K562 (cell line): ENCODE measurements around the gene CKAP5. TPM values are rescaled to one million over a fixed set of nuclear protein-coding genes. Genes with fewer than 3 reads are reported as not detected.

Source experiments
- ATAC-seq: fragments of 200-7000 bp; cut with Tn5 transposase; 3 replicates; pipeline ENCODE4 v1.9.1; 2020; ENCODE audit warnings: moderate library complexity
- BruUV-seq: library from RNA; stranded (reverse); fragments of 400-500 nt; replicated peaks from 2 replicates; lab custom pipeline; 2021; lab: Mats Ljungman, UMichigan
- CTCF ChIA-PET: fragments of 300-600 bp; formaldehyde crosslinking; extraction: SDS; loops from one replicate; lab custom pipeline; 2021; ENCODE audit warnings: low intra/inter-chr PET ratio; lab: Yijun Ruan, JAX
- POLR2A ChIA-PET: fragments of 300-600, 350-650 bp; sonication (Branson Sonifier 250); formaldehyde crosslinking; extraction: SDS; loops from one replicate; lab custom pipeline; 2021; ENCODE audit warnings: antibody characterized with exemption, inconsistent platforms; lab: Yijun Ruan, JAX
- DNase-seq, 4 experiments: peaks; one replicate each; pipeline versions ENCODE4 v3.0.0 to v3.0.0-alpha.2; 2011 to 2018; ENCODE audit warnings: low spot score in 3 of 4, mixed read lengths in 3 of 4; ENCODE audit errors: extremely low read depth in 1 of 4
- FAIRE-seq: peaks from 2 replicates; lab custom pipeline; 2011; peaks lifted over from hg19 to GRCh38; lab: Jason Lieb, UNC
- H2AFZ ChIP-seq: 2 replicates; pipeline ENCODE4 v1.6.0; 2011; ENCODE audit warnings: low read depth, low read length, control low read depth, inconsistent platforms
- H3K27ac ChIP-seq: fragments of 200-600 bp; 3 replicates; pipeline ENCODE4 v1.8.0; 2011; ENCODE audit warnings: low read depth, mild to moderate bottlenecking, control low read depth, inconsistent platforms, low read length, moderate library complexity, mixed read lengths; ENCODE audit errors: extremely low read depth
- H3K27me3 ChIP-seq, 2 experiments: fragments of 300-600 bp in 1 of 2; 2 replicates in 1 of 2; 3 replicates in 1 of 2; pipeline versions ENCODE4 v1.6.0 to v1.8.0; 2011; ENCODE audit warnings: inconsistent platforms in 2 of 2, low read length in 2 of 2, mild to moderate bottlenecking in 1 of 2, mixed read lengths in 1 of 2, moderate library complexity in 1 of 2; ENCODE audit not compliant: control insufficient read depth in 2 of 2, insufficient read depth in 2 of 2
- H3K36me3 ChIP-seq: fragments of 300-600 bp; 3 replicates; pipeline ENCODE4 v1.8.0; 2011; ENCODE audit warnings: mild to moderate bottlenecking, low read length, inconsistent platforms; ENCODE audit not compliant: control insufficient read depth, insufficient read depth
- H3K4me1 ChIP-seq, 2 experiments: fragments of 200-600 bp in 1 of 2; replicated peaks in 1 of 2; 2 replicates in 1 of 2; 3 replicates in 1 of 2; pipeline versions ENCODE4 v1.5.1 to v1.8.0; 2011; ENCODE audit warnings: inconsistent platforms in 2 of 2, low read length in 2 of 2, mild to moderate bottlenecking in 1 of 2, mixed read lengths in 1 of 2, moderate library complexity in 1 of 2; ENCODE audit not compliant: control insufficient read depth in 2 of 2, insufficient read depth in 2 of 2
- H3K4me2 ChIP-seq: 2 replicates; pipeline ENCODE4 v1.6.1; 2011; ENCODE audit warnings: low read length, control low read depth, inconsistent platforms, mixed read lengths; ENCODE audit not compliant: insufficient read depth
- H3K4me3 ChIP-seq: fragments of 200-600 bp; sonication (generic), shearing (Covaris generic); 2 replicates; pipeline ENCODE4 v1.5.1; 2016; ENCODE audit warnings: control low read depth, inconsistent platforms
- H3K79me2 ChIP-seq: fragments of 200-600 bp; 3 replicates; pipeline ENCODE4 v1.8.0; 2011; ENCODE audit warnings: low read length, inconsistent platforms; ENCODE audit not compliant: control insufficient read depth, insufficient read depth
- H3K9ac ChIP-seq, 2 experiments: 2 replicates each; pipeline versions ENCODE4 v1.6.0 to v1.6.1; 2011; ENCODE audit warnings: low read depth in 2 of 2, low read length in 2 of 2, control low read depth in 1 of 2, inconsistent platforms in 1 of 2, mild to moderate bottlenecking in 1 of 2, mixed read lengths in 1 of 2; ENCODE audit not compliant: insufficient read depth in 1 of 2
- H3K9me1 ChIP-seq: one replicate; pipeline ENCODE4 v1.6.0; 2011; ENCODE audit warnings: inconsistent platforms, mild to moderate bottlenecking, low read length, moderate library complexity; ENCODE audit not compliant: control insufficient read depth, insufficient read depth
- H3K9me3 ChIP-seq: replicated peaks from 2 replicates; pipeline ENCODE4 v1.5.1; 2011; ENCODE audit warnings: low read depth, low read length, inconsistent platforms; ENCODE audit not compliant: control insufficient read depth, insufficient read depth
- H4K20me1 ChIP-seq: replicated peaks from 2 replicates; pipeline ENCODE4 v1.6.1; 2011; ENCODE audit warnings: low read length, inconsistent platforms, mixed read lengths; ENCODE audit not compliant: control insufficient read depth, insufficient read depth
- BMI1 ChIP-seq: fragments of 150-350 bp; IDR thresholded peaks from 2 replicates; pipeline ENCODE4 v1.6.1; 2014; ENCODE audit warnings: low read length
- CCAR2 ChIP-seq: fragments of 200-400 bp; formaldehyde crosslinking; IDR thresholded peaks from 2 replicates; pipeline ENCODE4 v1.6.1; 2017; ENCODE audit warnings: mild to moderate bottlenecking, low read depth, low read length
- ETV5 ChIP-seq: sonication (generic); formaldehyde crosslinking; IDR thresholded peaks from 2 replicates; pipeline ENCODE4 v1.4.0; 2020; ENCODE audit warnings: low read depth, mild to moderate bottlenecking, missing genetic modification reagents
- FOXK2 ChIP-seq, 2 experiments: fragments of 450-650 bp; IDR thresholded peaks in 1 of 2; conservative IDR thresholded peaks in 1 of 2; 2 replicates each; pipeline ENCODE4 v1.6.1; 2016; ENCODE audit warnings: low read depth in 2 of 2, mild to moderate bottlenecking in 1 of 2
- HDAC8 ChIP-seq: fragments of 450-650 bp; IDR thresholded peaks from 2 replicates; pipeline ENCODE4 v1.6.1; 2016; ENCODE audit warnings: mild to moderate bottlenecking, missing genetic modification characterization, moderate library complexity, missing compliant biosample characterization
- HMG20B ChIP-seq: fragments of 250-450 bp; sonication (Bioruptor Pico); IDR thresholded peaks from 2 replicates; pipeline ENCODE4 v1.5.0; 2021; ENCODE audit warnings: mild to moderate bottlenecking
- KLF13 ChIP-seq: fragments of 450-650 bp; IDR thresholded peaks from 2 replicates; pipeline ENCODE4 v1.6.1; 2016; ENCODE audit warnings: missing genetic modification characterization, low read depth, mild to moderate bottlenecking, missing compliant biosample characterization, moderate library complexity, borderline replicate concordance
- KLF6 ChIP-seq: fragments of 250-450 bp; sonication (Bioruptor Pico); IDR thresholded peaks from 2 replicates; pipeline ENCODE4 v1.4.0; 2020; ENCODE audit warnings: mild to moderate bottlenecking, moderate library complexity, borderline replicate concordance
- LARP7 ChIP-seq: fragments of 450-650 bp; IDR thresholded peaks from 2 replicates; pipeline ENCODE4 v1.6.1; 2016
- LEF1 ChIP-seq: fragments of 450-650 bp; IDR thresholded peaks from 2 replicates; pipeline ENCODE4 v1.6.1; 2016; ENCODE audit warnings: mild to moderate bottlenecking
- MED1 ChIP-seq: sonication (generic); formaldehyde crosslinking; IDR thresholded peaks from 2 replicates; pipeline ENCODE4 v1.8.1; 2023; ENCODE audit warnings: missing genetic modification reagents, borderline replicate concordance
- PPARD ChIP-seq: fragments of 250-450 bp; sonication (Bioruptor Pico); IDR thresholded peaks from 2 replicates; pipeline ENCODE4 v1.8.0; 2022; ENCODE audit warnings: inconsistent platforms, mild to moderate bottlenecking, moderate library complexity
- RBM25 ChIP-seq: fragments of 200-400 bp; formaldehyde crosslinking; IDR thresholded peaks from 2 replicates; pipeline ENCODE4 v1.6.1; 2018; ENCODE audit warnings: low read length, low read depth, moderate library complexity; ENCODE audit not compliant: severe bottlenecking
- TCF3 ChIP-seq: sonication (generic); formaldehyde crosslinking; IDR thresholded peaks from 2 replicates; pipeline ENCODE4 v1.4.0; 2020; ENCODE audit warnings: mild to moderate bottlenecking, missing genetic modification reagents
- ZBTB8A ChIP-seq: fragments of 450-650 bp; IDR thresholded peaks from 2 replicates; pipeline ENCODE4 v1.6.1; 2018; ENCODE audit warnings: mild to moderate bottlenecking, moderate library complexity; ENCODE audit not compliant: partially characterized antibody
- ZMIZ1 ChIP-seq, 2 experiments: fragments of 150-350 bp in 1 of 2; IDR thresholded peaks; 2 replicates each; pipeline ENCODE4 v1.6.1; 2012 to 2016; ENCODE audit warnings: low read depth in 2 of 2, low read length in 2 of 2, mild to moderate bottlenecking in 1 of 2, moderate library complexity in 1 of 2
- ZNF436 ChIP-seq: fragments of 250-450, 450-650 bp; sonication (Bioruptor Pico); formaldehyde crosslinking; IDR thresholded peaks from 2 replicates; pipeline ENCODE4 v1.7.0; 2020; ENCODE audit warnings: mild to moderate bottlenecking
- ZSCAN32 ChIP-seq: fragments of 450-650 bp; formaldehyde crosslinking; IDR thresholded peaks from 2 replicates; pipeline ENCODE4 v1.4.0; 2020; ENCODE audit warnings: mild to moderate bottlenecking, moderate library complexity
- WGBS: fragments of 100-300 bp; shearing (Covaris generic); methylation state at CpG from one replicate; pipeline ENCODE4 v1.1.6; 2016; ENCODE audit warnings: low coverage, mixed read lengths; ENCODE audit not compliant: insufficient coverage; ENCODE audit errors: missing lambda C conversion rate; 5-methylcytosine and 5-hydroxymethylcytosine counted together
- in situ Hi-C: fragments of 300-500 bp; cut with MboI; formaldehyde crosslinking; loops from 4 replicates; pipeline ENCODE4 v1.15.0; 2018; ENCODE audit warnings: inconsistent platforms, mixed read lengths
- intact Hi-C: fragments of 100-400 bp; cut with micrococcal nuclease; formaldehyde crosslinking; loops from 2 replicates; pipeline ENCODE4 v1.14.2; 2022
- polyA plus RNA-seq, 8 experiments: library from polyadenylated mRNA; depleted of rRNA in 4 of 8; stranded (reverse) in 5 of 8; unstranded in 3 of 8; fragments of >200 nt; fragmentation: Nextera tagmentation in 2 of 8; fragmentation: Illumina TruSeq in 1 of 8; extraction: Ambion mirVana in 2 of 8; extraction: Trizol in 1 of 8; gene quantifications; 2 replicates each; pipeline versions ENCODE4 v1.2.1 to v1.2.3, GENCODE V29; 2011 to 2014; ENCODE audit warnings: inconsistent platforms in 1 of 8, missing spikeins in 1 of 8
- total RNA-seq, 7 experiments: library from RNA; depleted of rRNA in 6 of 7; stranded (reverse); fragments of >200 nt in 6 of 7; fragmentation: Illumina TruSeq in 2 of 7; extraction: Trizol in 2 of 7; gene quantifications; 2 replicates each; pipeline versions ENCODE4 v1.2.1 to v1.2.3, GENCODE V29; 2011 to 2021; ENCODE audit warnings: low replicate concordance in 1 of 7

Gene CKAP5
- total and polyA plus RNA-seq, 9 of the 15 experiments (the other 6 are each of a cell fraction or from before 2014, with no cell fraction given) = 60.1 to 239 (median 139) TPM

DNA sequence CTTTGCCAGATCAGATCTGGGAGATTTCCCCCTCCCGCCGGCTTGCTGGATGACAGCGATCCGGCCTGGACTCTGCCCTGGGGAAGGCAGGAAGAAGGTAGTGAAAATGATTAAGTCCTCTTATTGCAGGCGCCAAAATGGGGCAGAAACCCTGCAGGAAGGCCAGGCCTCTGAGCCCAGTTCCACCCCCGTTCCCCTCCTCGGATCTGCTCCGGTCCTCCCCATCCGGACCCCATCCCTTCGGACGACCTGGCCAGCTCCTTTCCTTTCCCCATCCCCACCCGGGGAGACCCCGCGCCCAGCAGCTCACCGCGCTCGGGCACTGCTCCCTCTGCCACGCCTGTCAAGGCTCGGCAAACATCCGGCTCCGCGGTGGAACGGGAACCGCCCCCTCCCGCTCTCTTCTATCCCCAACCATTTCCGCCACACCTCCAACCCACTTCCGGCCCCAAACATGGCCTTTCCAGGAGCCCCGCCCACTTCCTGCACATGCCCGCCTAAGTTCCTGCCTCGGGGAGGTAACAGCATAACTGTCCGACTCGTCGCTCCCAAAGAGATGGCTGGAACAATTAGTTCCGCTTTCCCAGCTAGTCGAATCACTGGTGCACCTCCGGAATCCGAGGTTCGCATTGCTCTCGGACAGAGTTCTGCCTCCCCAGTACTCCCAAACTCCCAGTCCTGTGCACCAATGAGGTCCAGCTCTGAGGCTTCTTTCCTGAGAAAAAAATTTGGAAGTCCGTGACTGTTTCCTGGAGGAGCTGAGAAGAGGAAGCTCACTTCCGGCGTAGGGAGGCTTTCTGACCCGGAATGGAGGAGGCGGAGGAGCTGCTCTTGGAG lies 145.6 kb downstream of the CKAP5 start, which contains the start of the genes ARHGAP1 and ZNF408:
Gene ARHGAP1 (minus strand): TSS at position 379 of the 837 bp plus-strand sequence. CDS start 4,512 bp downstream, outside the sequence.
Gene ZNF408 (plus strand): TSS at position 791 of the 837 bp plus-strand sequence. CDS start 17 bp downstream, at position 808.
- WGBS = under 1% methylated on average over 44 of the region's 44 CpGs
- Histone ChIP-seq H3K27ac (peak within 1 kb of the TSS; percentile 99), H3K9me1 (no peaks in the 10 kb centered on the region), H3K4me2 (peak within 1 kb of the TSS; percentile 96), H2AFZ (peak within 1 kb of the TSS; percentile 100), H4K20me1 (no peaks in the 10 kb centered on the region), H3K27me3 (no peaks in the 10 kb centered on the region), H3K9me3 (no peaks in the 10 kb centered on the region), H3K4me1 (peaks cover 17 to 30% of the 10 kb centered on the region in 2 experiments), H3K4me3 (peak within 1 kb of the TSS; percentile 93), H3K36me3 (peaks cover 46% of the 10 kb centered on the region), H3K79me2 (peaks cover 47% of the 10 kb centered on the region), H3K9ac (peak within 1 kb of the TSS; percentile 96 to 98)
- FAIRE-seq (peak; percentile 99), ATAC-seq (peak; percentile 97), DNase-seq (peak; percentile 89 to 99 (median 94))
- intact Hi-C loops = no loop called here
- CTCF ChIA-PET = no interaction called here
- BruUV-seq = no TSS peak
- POLR2A ChIA-PET = interaction anchor here (0.6 to 1.5 kb wide), 8 partner anchors 8 to 152 kb away, joined by 3 to 7 read pairs (median 4); partner anchors contain the start of gene F2
- in situ Hi-C loops = no loop called here
- TF ChIP-seq LEF1 (peak; percentile 56; the same call in 1 of the 2 replicates), HDAC8 (peak; percentile 61; the same call in 1 of the 2 replicates), ZBTB8A (no peak), FOXK2 (conservative IDR thresholded peaks at IDR 0.05 in 1 of 2, IDR thresholded peaks at IDR 0.05 in 1 of 2; ENCODE audit: low read depth in 2 of 2) (peak; percentile 93), HMG20B (no peak), RBM25 (no peak), KLF6 (CRISPR knock-in tag) (no peak), ZSCAN32 (CRISPR knock-in tag) (no peak), KLF13 (tag) (peak; percentile 96), ZMIZ1 (IDR thresholded peaks at IDR 0.05; ENCODE audit: low read depth in 2 of 2, low read length in 2 of 2) (peak in 1 of 2 experiments; percentile 28; a peak in 2 of 4 replicates), BMI1 (no peak), MED1 (CRISPR knock-in tag) (no peak), ETV5 (CRISPR knock-in tag) (peak; percentile 94; the same call in 1 of the 2 replicates), TCF3 (CRISPR knock-in tag) (peak; percentile 27; the same call in 1 of the 2 replicates), PPARD (CRISPR knock-in tag) (no peak), CCAR2 (no peak), LARP7 (no peak), ZNF436 (CRISPR knock-in tag) (no peak)
